ENCODE measurements around the gene NDE1.
A peak's percentile ranks its signal among the peaks of the same experiment; 100 is the strongest.
"Not testable (repeated sequence)": the region's sequence is repeated elsewhere in the genome, so short reads cannot be mapped to it uniquely, and the experiment has no call there.

Gene NDE1

DNA sequence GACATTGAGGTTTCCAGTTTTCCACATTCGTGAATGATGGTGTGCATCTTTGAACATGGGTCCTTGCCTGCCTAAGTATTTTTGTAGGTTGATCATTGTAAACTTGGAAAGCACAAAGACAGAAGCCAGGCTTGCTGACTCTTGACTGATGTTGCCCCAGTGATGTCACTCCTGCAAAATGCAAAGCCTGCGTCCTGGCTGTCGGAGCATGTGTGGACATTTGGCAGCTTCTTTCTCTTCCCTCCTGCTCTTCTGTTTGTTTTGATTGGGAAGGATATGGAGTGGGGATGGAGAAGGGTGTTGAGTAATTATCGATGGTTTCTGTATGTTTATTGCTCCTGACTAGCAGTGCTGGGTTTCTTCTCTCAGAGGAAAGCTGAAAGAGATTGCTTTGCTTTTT, 3.2 kb downstream of the NDE1 start:
- peak; percentile 23 for DNase-seq

DNA sequence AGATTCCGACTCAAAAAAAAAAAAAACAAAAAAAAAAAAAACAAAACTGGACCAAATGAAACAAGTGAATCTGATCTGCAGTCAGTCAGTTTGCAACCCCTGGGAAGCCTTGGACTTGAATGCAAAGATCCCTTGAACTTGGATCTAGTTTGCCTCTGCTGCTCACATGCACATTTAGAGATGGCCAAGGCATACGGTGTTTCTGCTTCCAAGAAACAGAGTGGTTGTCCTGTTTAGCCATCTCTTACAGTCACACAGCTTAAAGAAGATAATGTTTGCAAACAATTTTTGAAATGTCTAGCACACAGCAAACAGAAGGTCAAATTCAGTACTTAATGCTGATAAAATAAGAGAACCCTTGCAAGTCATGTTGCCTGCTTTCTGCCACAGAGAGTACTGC, 4.5 kb downstream of the NDE1 start:
- no peak for DNase-seq

GRCh38 chr16:15655561-15655960, 5.5 kb downstream of the NDE1 start:
- DNase-seq = not testable (repeated sequence)

DNA sequence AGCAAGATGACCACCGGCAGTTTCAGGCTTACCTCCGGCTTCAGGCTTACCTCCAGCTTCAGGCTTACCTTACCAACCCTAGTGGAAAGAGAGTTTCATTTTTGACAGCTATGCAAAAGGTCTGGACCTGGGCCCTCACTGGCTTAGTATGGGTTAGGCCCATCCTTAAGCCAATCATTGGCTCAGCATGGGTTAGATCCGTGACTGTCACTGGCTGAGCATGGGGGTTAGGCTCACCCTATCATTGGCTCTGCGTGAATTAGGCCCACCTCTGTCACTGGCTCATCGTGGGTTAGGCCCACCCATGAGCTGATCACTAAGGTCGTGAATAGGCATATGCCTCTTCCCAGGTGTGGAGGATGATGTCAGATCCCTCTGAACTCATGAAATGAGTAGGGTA, 8.1 kb downstream of the NDE1 start:
- no peak for DNase-seq

DNA sequence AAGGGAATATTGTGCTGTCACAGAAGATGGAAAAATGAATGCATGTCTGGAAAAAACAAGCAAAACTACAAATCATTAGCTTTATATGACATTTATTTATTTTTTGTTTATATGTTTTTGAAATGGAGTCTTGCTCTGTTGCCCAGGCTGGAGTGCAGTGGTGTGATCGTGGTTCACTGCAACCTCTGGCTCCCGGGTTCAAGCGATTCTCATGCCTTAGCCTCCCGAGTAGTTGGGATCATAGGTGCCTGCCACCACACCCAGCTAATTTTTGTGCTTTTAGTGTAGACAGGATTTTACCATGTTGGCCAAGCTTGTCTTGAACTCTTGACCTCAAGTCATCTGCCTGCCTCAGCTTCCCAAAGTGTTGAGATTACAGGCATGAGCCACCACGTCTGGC, 8.5 kb downstream of the NDE1 start:
- no peak for DNase-seq

DNA sequence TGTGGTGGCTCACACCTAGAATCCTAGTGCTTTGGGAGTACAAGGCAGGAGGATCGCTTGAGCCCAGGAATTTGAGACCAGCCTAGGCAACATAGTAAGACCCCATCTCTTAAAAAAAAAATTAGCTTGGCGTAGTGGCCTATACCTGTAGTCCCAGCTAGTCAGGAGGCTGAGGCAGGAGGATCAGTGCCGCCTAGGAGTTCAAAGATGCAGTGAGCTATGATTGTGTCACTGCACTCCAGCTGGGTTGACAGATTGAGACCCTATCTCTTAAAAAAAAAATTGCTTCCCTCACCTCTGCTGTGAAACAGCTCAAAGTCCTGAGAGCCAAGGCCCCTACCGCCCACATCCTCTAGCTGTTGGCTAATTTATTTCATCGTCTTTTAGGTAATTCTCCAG, 10.2 kb downstream of the NDE1 start:
- DNase-seq = no peak

- DNase-seq = no peak
Measured at GRCh38 chr16:15665107-15665506, 15.1 kb downstream of the NDE1 start.

DNA sequence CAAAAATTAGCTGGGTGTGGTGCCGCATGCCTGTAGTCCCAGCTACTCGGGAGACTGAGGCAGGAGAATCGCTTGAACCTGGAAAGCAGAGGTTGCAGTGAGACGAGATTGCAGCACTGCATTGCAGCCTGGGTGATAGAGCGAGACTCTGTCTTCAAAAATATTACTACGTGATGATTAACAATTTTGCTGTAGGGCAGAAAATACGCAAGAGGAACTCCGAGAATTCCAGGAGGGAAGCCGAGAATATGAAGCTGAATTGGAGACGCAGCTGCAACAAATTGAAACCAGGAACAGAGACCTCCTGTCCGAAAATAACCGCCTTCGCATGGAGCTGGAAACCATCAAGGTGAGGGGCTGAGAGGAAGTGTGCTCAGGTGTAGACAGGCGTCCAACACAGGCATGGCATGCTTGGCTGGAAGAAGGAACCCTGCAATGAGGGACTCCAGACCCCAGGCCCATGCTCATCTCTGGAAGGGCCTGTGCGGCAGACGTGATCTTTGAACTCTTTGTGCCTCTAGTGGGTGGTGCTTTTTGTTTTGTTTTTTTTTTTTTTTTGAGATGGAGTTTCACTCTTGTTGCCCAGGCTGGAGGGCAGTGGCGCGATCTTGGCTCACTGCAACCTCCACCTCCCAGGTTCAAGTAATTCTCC, 17.2 kb downstream of the NDE1 start:
- no peak for DNase-seq

DNA sequence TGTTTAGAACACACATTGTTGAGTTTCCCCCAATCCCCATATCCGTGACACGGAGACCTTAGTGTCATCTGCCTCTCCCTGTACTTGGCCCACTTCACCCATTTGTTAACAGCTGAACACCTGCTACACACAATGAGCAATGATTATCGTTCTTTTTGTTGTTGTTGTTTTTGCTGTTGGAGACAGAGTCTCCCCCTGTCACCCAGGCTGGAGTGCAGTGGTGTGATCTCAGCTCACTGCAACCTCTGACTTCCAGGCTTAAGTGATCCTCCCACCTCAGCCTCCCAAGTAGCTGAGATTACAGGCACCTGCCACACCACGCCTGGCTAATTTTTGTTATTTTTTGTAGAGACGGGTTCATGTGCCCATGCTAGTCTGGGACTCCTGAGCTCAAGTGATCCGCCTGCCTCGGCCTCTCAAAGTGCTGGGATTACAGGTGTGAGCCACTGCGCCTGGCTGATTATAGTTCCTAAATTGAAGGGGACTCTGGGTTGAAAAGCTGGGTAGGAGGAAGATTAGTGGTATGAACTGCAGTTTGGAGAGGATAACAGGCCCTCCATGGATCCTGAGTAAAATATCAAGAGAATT, 21.6 kb downstream of the NDE1 start:
- no peak for DNase-seq

DNA sequence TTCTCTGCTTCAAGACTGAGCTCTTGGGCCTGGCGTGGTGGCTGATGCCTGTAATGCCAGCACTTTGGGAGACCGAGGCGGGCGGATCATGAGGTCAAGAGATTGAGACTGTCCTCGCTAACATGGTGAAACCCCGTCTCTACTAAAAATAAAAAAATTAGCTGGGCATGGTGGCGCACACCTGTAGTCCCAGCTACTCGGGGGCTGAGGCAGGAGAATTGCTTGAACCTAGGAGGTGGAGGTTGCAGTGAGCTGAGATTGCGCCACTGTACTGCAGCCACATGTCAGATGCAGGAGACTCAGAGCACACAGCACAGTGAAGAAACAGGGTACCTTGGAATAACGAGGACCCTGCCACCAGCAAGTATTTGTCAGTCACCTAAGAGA, 22.1 kb downstream of the NDE1 start:
- DNase-seq = not testable (repeated sequence)

DNA sequence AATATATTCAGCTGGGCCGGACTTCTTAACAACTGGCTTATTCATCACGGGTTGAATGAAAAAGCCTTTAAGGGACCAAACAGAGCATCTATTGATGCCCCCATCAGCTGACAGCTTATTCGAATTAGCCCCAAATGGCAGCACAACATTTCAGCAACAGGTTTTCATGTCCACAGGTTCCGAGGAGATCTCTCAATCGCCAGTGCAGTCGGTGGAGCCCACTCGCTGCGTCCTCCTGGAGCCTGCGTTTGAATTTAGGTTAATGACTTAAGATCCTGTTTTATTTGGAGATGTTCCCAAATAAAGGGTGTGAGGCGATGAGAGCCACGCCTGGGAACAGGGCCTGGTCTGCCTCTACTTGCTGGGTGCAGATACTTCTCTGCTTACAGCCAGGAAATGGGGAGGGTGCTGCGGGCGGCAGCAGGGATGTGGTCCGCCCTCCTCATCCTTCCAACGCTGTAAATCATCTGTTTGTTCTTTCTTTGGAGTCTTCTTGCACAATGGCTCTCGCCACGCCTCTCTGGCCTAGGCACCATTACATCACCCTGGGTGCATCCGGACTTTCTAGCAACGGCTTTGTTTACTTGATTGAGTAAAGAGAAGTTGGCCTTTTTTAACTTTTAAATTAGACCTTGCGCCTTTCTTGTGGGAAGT, 22.6 kb downstream of the NDE1 start:
- peak; percentile 30 for DNase-seq

DNA sequence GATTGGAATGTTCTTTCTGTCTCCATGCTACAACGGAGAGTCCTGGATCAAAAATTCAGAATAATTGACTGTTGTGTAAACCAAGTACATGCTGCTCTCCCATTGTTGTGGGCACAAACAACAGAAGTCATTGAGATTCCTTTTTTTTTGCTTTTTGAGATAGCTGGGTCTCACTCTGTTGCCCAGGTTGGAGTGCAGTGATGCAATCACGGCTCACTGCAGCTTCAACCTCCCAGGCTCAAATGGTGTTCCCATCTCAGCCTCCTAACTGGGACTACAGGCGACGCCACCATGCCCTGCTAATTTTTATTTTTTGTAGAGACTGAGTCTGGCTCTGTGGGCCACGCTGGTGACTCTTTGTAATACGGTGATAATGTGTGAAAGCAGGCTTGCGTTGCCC, 24.5 kb downstream of the NDE1 start:
- no peak for DNase-seq

DNA sequence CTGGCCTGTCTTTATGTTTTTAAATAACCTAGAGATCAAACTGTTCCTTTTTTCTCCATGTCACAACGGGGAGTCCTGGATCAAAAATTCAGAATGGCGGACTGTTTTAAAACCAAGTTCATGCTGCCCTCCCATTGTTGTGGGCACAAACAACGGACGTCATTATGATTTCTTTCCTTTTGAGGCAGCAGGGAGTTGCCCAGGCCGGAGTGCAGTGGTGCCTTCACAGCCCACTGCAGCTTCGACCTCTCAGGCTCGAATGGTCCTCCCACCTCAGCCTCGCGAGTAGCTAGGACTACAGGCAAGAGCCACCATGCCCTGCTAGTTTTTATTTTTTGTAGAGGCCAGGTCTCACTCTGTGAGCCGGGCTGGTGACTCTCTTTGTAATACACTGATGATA, 26.5 kb downstream of the NDE1 start:
- DNase-seq = no peak

DNA sequence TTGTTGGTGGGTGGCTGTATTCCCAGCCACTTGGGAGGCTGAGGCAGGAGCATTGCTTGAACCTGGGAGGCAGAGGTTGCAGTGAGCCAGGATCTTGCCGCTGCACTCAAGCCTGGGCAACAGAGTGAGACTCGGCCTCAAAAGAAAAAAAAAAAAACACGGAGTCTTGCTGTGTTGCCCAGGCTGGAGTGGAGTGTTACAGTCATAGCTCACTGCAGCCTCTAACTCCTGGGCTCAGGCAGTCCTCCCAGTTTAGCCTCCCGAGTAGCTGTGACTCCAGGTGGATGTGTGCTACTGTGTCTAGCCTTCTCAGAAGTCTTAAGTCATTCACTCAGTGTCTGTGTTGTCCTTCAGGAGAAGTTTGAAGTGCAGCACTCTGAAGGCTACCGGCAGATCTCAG, 27.4 kb downstream of the NDE1 start:
- no peak for DNase-seq

DNA sequence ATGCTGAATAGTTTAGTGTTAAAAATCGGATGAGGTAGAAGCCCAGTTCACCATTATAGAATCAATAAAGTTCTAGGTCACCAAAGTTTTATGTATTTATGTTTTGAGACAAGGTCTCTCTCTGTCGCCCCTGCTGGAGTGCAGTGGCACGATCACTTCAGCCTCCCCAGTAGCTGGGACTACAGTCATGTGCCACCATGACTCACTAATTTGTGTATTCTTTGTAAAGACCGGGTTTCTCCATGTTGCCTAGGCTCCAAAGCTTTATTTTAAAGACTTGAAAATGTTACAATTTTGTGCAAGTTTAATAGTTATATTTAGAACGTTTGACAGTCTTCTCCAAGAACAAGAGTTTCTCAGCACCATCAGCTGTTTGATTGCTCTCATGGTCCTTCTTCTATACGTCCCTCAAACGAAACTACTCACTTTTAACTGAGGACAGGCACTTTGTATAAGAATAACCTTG, 32.1 kb downstream of the NDE1 start:
- DNase-seq = no peak

DNA sequence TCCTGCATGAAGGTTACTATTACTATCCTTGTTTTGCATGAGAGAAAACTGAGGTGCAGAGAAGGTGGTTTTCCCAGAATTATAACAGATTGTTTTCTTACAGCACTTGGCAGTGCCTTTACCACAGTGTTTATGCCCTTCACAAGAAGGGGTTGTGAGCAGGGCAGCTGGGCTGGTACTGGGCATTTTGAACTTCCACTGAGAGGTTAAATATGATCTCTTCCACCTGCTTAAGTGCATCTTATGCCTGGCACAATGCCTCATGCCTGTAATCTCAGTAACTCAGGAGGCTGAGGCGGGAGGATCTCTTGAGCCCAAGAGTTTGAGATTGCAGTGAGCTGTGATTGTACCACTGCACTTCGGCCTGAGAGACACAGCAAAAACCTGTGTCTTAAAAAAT, 36.2 kb downstream of the NDE1 start:
- DNase-seq = no peak

DNA sequence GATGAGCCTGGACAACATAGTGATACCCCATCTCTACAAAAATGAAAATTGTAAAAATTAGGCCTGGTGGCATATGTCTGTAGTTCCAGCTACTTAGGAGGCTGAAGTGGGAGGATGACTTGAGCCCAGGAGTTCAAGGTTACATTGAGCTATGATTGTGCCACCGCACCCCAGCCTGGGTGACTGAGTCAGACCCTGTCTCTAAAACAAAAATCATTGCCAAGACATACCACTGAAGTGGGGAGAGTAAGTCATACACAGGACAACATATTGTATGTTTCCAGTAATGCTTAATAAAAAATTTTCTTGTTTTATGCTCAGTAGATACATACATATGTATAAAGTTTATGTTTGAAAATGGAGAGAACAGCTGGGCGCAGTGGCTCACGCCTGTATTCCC, 39.2 kb downstream of the NDE1 start:
- DNase-seq = no peak

DNA sequence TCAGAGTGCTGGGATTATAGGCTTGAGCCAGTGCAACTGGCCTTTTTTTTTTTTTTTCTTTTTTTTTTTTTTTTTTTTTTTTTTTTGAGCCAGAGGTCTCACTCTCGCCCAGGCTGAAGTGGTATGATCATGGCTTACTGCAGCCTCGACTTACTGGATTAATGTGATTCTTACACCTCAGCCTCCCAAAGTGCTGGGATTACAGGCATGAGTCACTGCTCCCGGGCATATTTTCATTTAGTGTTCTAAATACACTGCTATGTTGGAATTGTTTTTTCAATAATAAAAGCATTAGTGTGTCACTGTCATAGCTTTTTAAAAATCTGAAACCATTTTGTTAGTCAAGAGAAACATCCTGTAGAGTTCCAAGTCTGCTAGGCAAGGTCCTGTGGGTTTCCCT, 40.3 kb downstream of the NDE1 start:
- no peak for DNase-seq

- no peak for DNase-seq
Measured at GRCh38 chr16:15691046-15691445, 41.0 kb downstream of the NDE1 start.

- DNase-seq = not testable (repeated sequence)
Measured at GRCh38 chr16:15692508-15692907, 42.5 kb downstream of the NDE1 start.

DNA sequence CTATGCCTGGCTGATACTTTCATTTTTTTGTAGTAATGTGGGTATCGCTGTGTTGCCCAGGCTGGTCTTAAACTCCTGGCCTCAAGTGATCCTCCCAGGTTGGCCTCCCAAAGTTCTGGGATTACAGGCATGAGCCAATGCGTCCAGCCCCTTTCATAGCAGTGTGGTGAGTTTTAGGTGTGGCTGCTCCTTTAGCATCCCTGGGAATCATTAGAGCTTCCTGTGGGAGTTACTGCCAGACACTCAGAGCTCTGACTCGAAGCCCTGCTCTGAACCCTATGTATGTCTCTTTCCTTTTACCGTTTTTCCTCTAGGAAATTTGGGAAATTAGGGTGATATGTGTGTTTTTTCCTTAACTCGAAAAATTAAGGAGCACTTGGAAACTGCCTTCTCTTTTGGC, 44.5 kb downstream of the NDE1 start:
- no peak for DNase-seq

- DNase-seq = no peak
Measured at GRCh38 chr16:15699819-15700218, 49.8 kb downstream of the NDE1 start.

DNA sequence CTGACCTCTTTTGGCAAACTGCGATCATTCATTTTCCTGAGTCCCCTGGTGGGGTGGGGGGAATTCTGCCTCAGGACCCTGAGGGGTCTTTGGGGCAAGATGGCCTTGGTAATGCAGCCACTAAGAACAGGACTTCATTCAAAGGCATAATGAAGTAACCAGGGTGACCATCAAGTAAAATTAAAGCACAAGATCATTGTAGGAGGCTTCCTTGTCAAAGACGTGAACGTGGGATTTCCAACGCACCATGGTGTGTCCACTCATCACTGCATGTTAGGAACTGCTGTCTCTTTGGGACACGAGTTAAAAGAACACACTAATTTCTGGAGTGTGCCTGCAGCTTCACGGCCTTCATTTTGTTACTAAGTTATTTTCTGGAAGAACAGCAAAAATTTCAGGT, 51.3 kb downstream of the NDE1 start:
- no peak for DNase-seq
